Loucy (cell line): ENCODE measurements around the gene COA1.

Experiments used
- EZH2phosphoT487 ChIP-seq: fragments of 200-600 bp; IDR thresholded peaks from 2 replicates; pipeline ENCODE4 v1.6.1; 2018; ENCODE audit warnings: antibody characterized with exemption, mild to moderate bottlenecking, moderate library complexity, borderline replicate concordance
- TF ChIP-seq, protein P1 (sequence below): fragments of 200-600 bp; sonication (generic); conservative IDR thresholded peaks from 2 replicates; pipeline ENCODE4 v1.5.1; 2014; ENCODE audit warnings: mild to moderate bottlenecking, antibody characterized with exemption, low read length

- TF ChIP-seq, protein P1, sequence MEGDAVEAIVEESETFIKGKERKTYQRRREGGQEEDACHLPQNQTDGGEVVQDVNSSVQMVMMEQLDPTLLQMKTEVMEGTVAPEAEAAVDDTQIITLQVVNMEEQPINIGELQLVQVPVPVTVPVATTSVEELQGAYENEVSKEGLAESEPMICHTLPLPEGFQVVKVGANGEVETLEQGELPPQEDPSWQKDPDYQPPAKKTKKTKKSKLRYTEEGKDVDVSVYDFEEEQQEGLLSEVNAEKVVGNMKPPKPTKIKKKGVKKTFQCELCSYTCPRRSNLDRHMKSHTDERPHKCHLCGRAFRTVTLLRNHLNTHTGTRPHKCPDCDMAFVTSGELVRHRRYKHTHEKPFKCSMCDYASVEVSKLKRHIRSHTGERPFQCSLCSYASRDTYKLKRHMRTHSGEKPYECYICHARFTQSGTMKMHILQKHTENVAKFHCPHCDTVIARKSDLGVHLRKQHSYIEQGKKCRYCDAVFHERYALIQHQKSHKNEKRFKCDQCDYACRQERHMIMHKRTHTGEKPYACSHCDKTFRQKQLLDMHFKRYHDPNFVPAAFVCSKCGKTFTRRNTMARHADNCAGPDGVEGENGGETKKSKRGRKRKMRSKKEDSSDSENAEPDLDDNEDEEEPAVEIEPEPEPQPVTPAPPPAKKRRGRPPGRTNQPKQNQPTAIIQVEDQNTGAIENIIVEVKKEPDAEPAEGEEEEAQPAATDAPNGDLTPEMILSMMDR, result no peak
- TF ChIP-seq EZH2phosphoT487, result no peak
These were observed 25.8 kb downstream of the COA1 start for GRCh38 chr7:43703573-43703972.
